Stomach (tissue), 9 donors: Measurements from ENCODE around the gene PPP2R3B. TPM values are rescaled to one million over a fixed set of nuclear protein-coding genes. Genes with fewer than 3 reads are reported as not detected.

Source experiments
- DNase-seq, 2 donors: peaks; one replicate each; pipeline versions ENCODE4 v3.0.0 to v3.0.0-alpha.2; 2013 to 2019
- H3K27ac ChIP-seq, 5 donors: fragments of 200-600 bp in 4 of 5; sonication (generic) in 4 of 5; one replicate each; pipeline ENCODE4 v1.5.1; 2013 to 2019; ENCODE audit warnings: mild to moderate bottlenecking in 1 of 5, moderate library complexity in 1 of 5
- H3K27me3 ChIP-seq, 3 donors: fragments of 200-600 bp; sonication (generic); one replicate each; pipeline ENCODE4 v1.5.1; 2017 to 2019; ENCODE audit warnings: mixed run types in 1 of 3
- H3K36me3 ChIP-seq, 4 donors: fragments of 200-600 bp; sonication (generic); 1 replicate in 3 of 4; 2 replicates in 1 of 4; pipeline ENCODE4 v1.5.1; 2016 to 2019
- H3K4me1 ChIP-seq, 4 donors: fragments of 200-600 bp; sonication (generic); one replicate each; pipeline ENCODE4 v1.5.1; 2016 to 2019
- H3K4me3 ChIP-seq, 4 donors: fragments of 200-600 bp; sonication (generic) in 3 of 4; one replicate each; pipeline ENCODE4 v1.5.1; 2016 to 2019; ENCODE audit warnings: mild to moderate bottlenecking in 1 of 4
- H3K9me3 ChIP-seq, 4 donors: fragments of 200-600 bp; sonication (generic); one replicate each; pipeline ENCODE4 v1.5.1; 2016 to 2019
- EP300 ChIP-seq: sonication (generic); formaldehyde crosslinking; IDR thresholded peaks from one replicate; pipeline ENCODE4 v1.6.1; 2017; ENCODE audit warnings: antibody characterized with exemption
- POLR2A ChIP-seq, 4 donors: fragments of 450-650 bp; IDR thresholded peaks; one replicate each; pipeline ENCODE4 v1.6.1; 2016; ENCODE audit warnings: antibody characterized with exemption in 4 of 4, control low read depth in 2 of 4, mild to moderate bottlenecking in 1 of 4, moderate library complexity in 1 of 4
- POLR2AphosphoS5 ChIP-seq, 3 donors: sonication (generic); formaldehyde crosslinking; IDR thresholded peaks; one replicate each; pipeline ENCODE4 v1.6.1; 2016; ENCODE audit warnings: antibody characterized with exemption in 3 of 3
- WGBS, 5 donors: extraction: QIAGEN DNeasy Blood & Tissue Kit in 3 of 5; methylation state at CpG; one replicate each; pipeline versions ENCODE4 v1.1.5 to v1.1.7; 2013 to 2018; 5-methylcytosine and 5-hydroxymethylcytosine counted together
- intact Hi-C: fragments of 100-400 bp; cut with DNase I; formaldehyde crosslinking; loops from one replicate; pipeline ENCODE4 v1.15.1; 2023; ENCODE audit warnings: low total_unique reads
- polyA plus RNA-seq, 3 donors: library from polyadenylated mRNA; stranded (reverse); fragments of 200-250 nt; gene quantifications; one replicate each; pipeline ENCODE4 v1.2.3, GENCODE V29; 2013
- total RNA-seq, 5 donors: library from RNA; depleted of rRNA; stranded (reverse); fragments of >200 nt; gene quantifications; one replicate each; pipeline versions ENCODE4 v1.1.0 to v1.2.3, GENCODE V29; 2014 to 2016
- TF ChIP-seq, protein P1 (sequence below), 7 experiments: fragments of 450-650 bp in 4 of 7; fragments of 200-600 bp in 3 of 7; sonication (generic) in 3 of 7; IDR thresholded peaks; one replicate each; pipeline ENCODE4 v1.5.1; 2016 to 2019; ENCODE audit warnings: antibody characterized with exemption in 7 of 7, control low read depth in 2 of 7, mild to moderate bottlenecking in 1 of 7
- donor health status: healthy with polysubstance abuse.
- donor health status: Bipolar disorder and iron deficiency.
- donor health status: healthy.

The PPP2R3B gene
- total and polyA plus RNA-seq, 8 donors: 5.3 to 31.7 (median 15.0) TPM

DNA sequence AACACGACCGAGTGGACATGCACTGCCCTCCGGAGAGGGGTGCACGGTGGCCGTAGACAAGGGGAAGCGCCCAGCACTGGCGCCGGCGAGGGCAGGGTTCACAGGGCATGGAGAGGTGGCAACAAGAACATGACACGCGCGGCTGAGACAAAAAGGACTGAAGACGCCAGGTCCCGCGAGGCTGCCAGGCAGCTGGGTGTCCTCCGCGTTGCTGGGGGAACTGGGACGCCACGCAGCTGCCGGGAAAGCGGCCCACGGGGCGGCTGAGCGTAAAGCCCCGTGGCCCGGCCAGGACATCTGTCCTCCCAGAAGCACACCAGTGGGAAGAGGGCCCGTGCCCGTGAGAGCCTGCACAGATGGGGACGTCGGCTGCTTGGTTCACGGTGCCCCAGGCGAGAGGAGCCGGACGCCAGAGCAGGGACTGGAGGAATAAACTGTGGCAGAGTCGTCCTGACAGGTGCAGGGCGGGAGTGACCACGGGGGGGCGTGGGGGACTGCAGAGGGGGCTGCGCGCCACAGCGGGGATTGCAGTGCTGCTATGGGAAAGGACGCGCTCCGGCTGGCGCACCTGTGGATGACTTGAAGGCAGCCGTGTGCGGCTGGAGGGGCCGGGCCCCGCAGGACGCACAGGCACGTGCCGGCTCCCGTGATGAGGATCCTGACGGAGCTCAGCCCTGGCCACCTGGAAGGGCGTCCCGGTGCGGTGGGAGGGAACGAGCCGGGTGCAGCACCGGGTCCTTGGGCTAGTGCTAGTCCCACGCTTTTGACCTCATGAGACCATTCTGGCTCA lies 36.0 kb downstream of the PPP2R3B start:
- Histone ChIP-seq H3K36me3 (peaks cover 0 to 28% (median 15%) of the 10 kb centered on the region in 4 donors), H3K4me3 (no peak overlapping the region), H3K4me1 (no peaks in the 10 kb centered on the region), H3K27me3 (no peaks in the 10 kb centered on the region), H3K9me3 (no peaks in the 10 kb centered on the region), H3K27ac (no peak overlapping the region)
- intact Hi-C loops: no loop called here
- no peak for TF ChIP-seq EP300
- no peak for TF ChIP-seq POLR2AphosphoS5 (IDR thresholded peaks at IDR 0.05)
- TF ChIP-seq, protein P1, sequence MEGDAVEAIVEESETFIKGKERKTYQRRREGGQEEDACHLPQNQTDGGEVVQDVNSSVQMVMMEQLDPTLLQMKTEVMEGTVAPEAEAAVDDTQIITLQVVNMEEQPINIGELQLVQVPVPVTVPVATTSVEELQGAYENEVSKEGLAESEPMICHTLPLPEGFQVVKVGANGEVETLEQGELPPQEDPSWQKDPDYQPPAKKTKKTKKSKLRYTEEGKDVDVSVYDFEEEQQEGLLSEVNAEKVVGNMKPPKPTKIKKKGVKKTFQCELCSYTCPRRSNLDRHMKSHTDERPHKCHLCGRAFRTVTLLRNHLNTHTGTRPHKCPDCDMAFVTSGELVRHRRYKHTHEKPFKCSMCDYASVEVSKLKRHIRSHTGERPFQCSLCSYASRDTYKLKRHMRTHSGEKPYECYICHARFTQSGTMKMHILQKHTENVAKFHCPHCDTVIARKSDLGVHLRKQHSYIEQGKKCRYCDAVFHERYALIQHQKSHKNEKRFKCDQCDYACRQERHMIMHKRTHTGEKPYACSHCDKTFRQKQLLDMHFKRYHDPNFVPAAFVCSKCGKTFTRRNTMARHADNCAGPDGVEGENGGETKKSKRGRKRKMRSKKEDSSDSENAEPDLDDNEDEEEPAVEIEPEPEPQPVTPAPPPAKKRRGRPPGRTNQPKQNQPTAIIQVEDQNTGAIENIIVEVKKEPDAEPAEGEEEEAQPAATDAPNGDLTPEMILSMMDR (IDR thresholded peaks at IDR 0.05): no peak
- TF ChIP-seq POLR2A (IDR thresholded peaks at IDR 0.05): no peak
- DNase-seq: no peak
- 92 to 97% (median 96%) methylated on average over 53 to 61 of the region's 61 CpGs for WGBS, 5 donors

- Histone ChIP-seq H3K4me1 (no peaks in the 10 kb centered on the region), H3K9me3 (no peaks in the 10 kb centered on the region), H3K27ac (no peak overlapping the region), H3K36me3 (peaks cover 0 to 31% (median 18%) of the 10 kb centered on the region in 4 donors), H3K4me3 (no peak overlapping the region), H3K27me3 (no peaks in the 10 kb centered on the region)
- intact Hi-C loops: no loop called here
- TF ChIP-seq EP300: no peak
- no peak for TF ChIP-seq POLR2A (IDR thresholded peaks at IDR 0.05)
- no peak for TF ChIP-seq POLR2AphosphoS5 (IDR thresholded peaks at IDR 0.05)
- TF ChIP-seq, protein P1 (IDR thresholded peaks at IDR 0.05): no peak
- no peak for DNase-seq
- 84 to 90% (median 89%) methylated on average over 20 of the region's 20 CpGs for WGBS, 5 donors
Observed at GRCh38 chrX:350148-350533, 36.6 kb downstream of the PPP2R3B start.

GRCh38 chrX:349702-350101 lies 37.0 kb downstream of the PPP2R3B start:
- no peak for DNase-seq
- TF ChIP-seq, protein P1 (IDR thresholded peaks at IDR 0.05): no peak
- TF ChIP-seq POLR2AphosphoS5 (IDR thresholded peaks at IDR 0.05): no peak
- TF ChIP-seq EP300: no peak
- TF ChIP-seq POLR2A (IDR thresholded peaks at IDR 0.05): no peak

GRCh38 chrX:349196-349595 lies 37.5 kb downstream of the PPP2R3B start:
- H3K27ac ChIP-seq: no peak overlapping the region
- WGBS, 5 donors: 91 to 96% (median 92%) methylated on average over 18 of the region's 18 CpGs
- H3K4me3 ChIP-seq: no peak overlapping the region
- peaks cover 0 to 35% (median 26%) of the 10 kb centered on the region in 4 donors for H3K36me3 ChIP-seq
- DNase-seq: no peak
- no peaks in the 10 kb centered on the region for H3K9me3 ChIP-seq
- no peaks in the 10 kb centered on the region for H3K27me3 ChIP-seq
- H3K4me1 ChIP-seq: no peaks in the 10 kb centered on the region
- TF ChIP-seq EP300: no peak
- TF ChIP-seq, protein P1 (IDR thresholded peaks at IDR 0.05): no peak
- no peak for TF ChIP-seq POLR2A (IDR thresholded peaks at IDR 0.05)
- TF ChIP-seq POLR2AphosphoS5 (IDR thresholded peaks at IDR 0.05): no peak
- intact Hi-C loops: no loop called here

More at GRCh38 chrX:349702-350101, 37.0 kb downstream of the PPP2R3B start:
- Histone ChIP-seq H3K27me3 (no peaks in the 10 kb centered on the region), H3K4me3 (no peak overlapping the region), H3K9me3 (no peaks in the 10 kb centered on the region), H3K4me1 (no peaks in the 10 kb centered on the region), H3K27ac (no peak overlapping the region), H3K36me3 (peaks cover 0 to 33% (median 22%) of the 10 kb centered on the region in 4 donors)
- intact Hi-C loops: no loop called here
- 82 to 87% (median 86%) methylated on average over 10 of the region's 10 CpGs for WGBS, 5 donors
